K562 (cell line): ENCODE data around the gene BOLL. TPM values are rescaled to one million over a fixed set of nuclear protein-coding genes. Genes with fewer than 3 reads are reported as not detected.

Experiments
- ATAC-seq: fragments of 200-7000 bp; cut with Tn5 transposase; 3 replicates; pipeline ENCODE4 v1.9.1; 2020; ENCODE audit warnings: moderate library complexity
- BruUV-seq: library from RNA; stranded (reverse); fragments of 400-500 nt; replicated peaks from 2 replicates; lab custom pipeline; 2021; lab: Mats Ljungman, UMichigan
- CTCF ChIA-PET: fragments of 300-600 bp; formaldehyde crosslinking; extraction: SDS; loops from one replicate; lab custom pipeline; 2021; ENCODE audit warnings: low intra/inter-chr PET ratio; lab: Yijun Ruan, JAX
- POLR2A ChIA-PET: fragments of 300-600, 350-650 bp; sonication (Branson Sonifier 250); formaldehyde crosslinking; extraction: SDS; loops from one replicate; lab custom pipeline; 2021; ENCODE audit warnings: antibody characterized with exemption, inconsistent platforms; lab: Yijun Ruan, JAX
- DNase-seq, 4 experiments: peaks; one replicate each; pipeline versions ENCODE4 v3.0.0 to v3.0.0-alpha.2; 2011 to 2018; ENCODE audit warnings: low spot score in 3 of 4, mixed read lengths in 3 of 4; ENCODE audit errors: extremely low read depth in 1 of 4
- FAIRE-seq: peaks from 2 replicates; lab custom pipeline; 2011; peaks lifted over from hg19 to GRCh38; lab: Jason Lieb, UNC
- H2AFZ ChIP-seq: 2 replicates; pipeline ENCODE4 v1.6.0; 2011; ENCODE audit warnings: low read depth, low read length, control low read depth, inconsistent platforms
- H3K27ac ChIP-seq: fragments of 200-600 bp; 3 replicates; pipeline ENCODE4 v1.8.0; 2011; ENCODE audit warnings: low read depth, mild to moderate bottlenecking, control low read depth, inconsistent platforms, low read length, moderate library complexity, mixed read lengths; ENCODE audit errors: extremely low read depth
- H3K27me3 ChIP-seq, 2 experiments: fragments of 300-600 bp in 1 of 2; 2 replicates in 1 of 2; 3 replicates in 1 of 2; pipeline versions ENCODE4 v1.6.0 to v1.8.0; 2011; ENCODE audit warnings: inconsistent platforms in 2 of 2, low read length in 2 of 2, mild to moderate bottlenecking in 1 of 2, mixed read lengths in 1 of 2, moderate library complexity in 1 of 2; ENCODE audit not compliant: control insufficient read depth in 2 of 2, insufficient read depth in 2 of 2
- H3K36me3 ChIP-seq: fragments of 300-600 bp; 3 replicates; pipeline ENCODE4 v1.8.0; 2011; ENCODE audit warnings: mild to moderate bottlenecking, low read length, inconsistent platforms; ENCODE audit not compliant: control insufficient read depth, insufficient read depth
- H3K4me1 ChIP-seq, 2 experiments: fragments of 200-600 bp in 1 of 2; replicated peaks in 1 of 2; 2 replicates in 1 of 2; 3 replicates in 1 of 2; pipeline versions ENCODE4 v1.5.1 to v1.8.0; 2011; ENCODE audit warnings: inconsistent platforms in 2 of 2, low read length in 2 of 2, mild to moderate bottlenecking in 1 of 2, mixed read lengths in 1 of 2, moderate library complexity in 1 of 2; ENCODE audit not compliant: control insufficient read depth in 2 of 2, insufficient read depth in 2 of 2
- H3K4me2 ChIP-seq: 2 replicates; pipeline ENCODE4 v1.6.1; 2011; ENCODE audit warnings: low read length, control low read depth, inconsistent platforms, mixed read lengths; ENCODE audit not compliant: insufficient read depth
- H3K4me3 ChIP-seq: fragments of 200-600 bp; sonication (generic), shearing (Covaris generic); 2 replicates; pipeline ENCODE4 v1.5.1; 2016; ENCODE audit warnings: control low read depth, inconsistent platforms
- H3K79me2 ChIP-seq: fragments of 200-600 bp; 3 replicates; pipeline ENCODE4 v1.8.0; 2011; ENCODE audit warnings: low read length, inconsistent platforms; ENCODE audit not compliant: control insufficient read depth, insufficient read depth
- H3K9ac ChIP-seq, 2 experiments: 2 replicates each; pipeline versions ENCODE4 v1.6.0 to v1.6.1; 2011; ENCODE audit warnings: low read depth in 2 of 2, low read length in 2 of 2, control low read depth in 1 of 2, inconsistent platforms in 1 of 2, mild to moderate bottlenecking in 1 of 2, mixed read lengths in 1 of 2; ENCODE audit not compliant: insufficient read depth in 1 of 2
- H3K9me1 ChIP-seq: one replicate; pipeline ENCODE4 v1.6.0; 2011; ENCODE audit warnings: inconsistent platforms, mild to moderate bottlenecking, low read length, moderate library complexity; ENCODE audit not compliant: control insufficient read depth, insufficient read depth
- H3K9me3 ChIP-seq: replicated peaks from 2 replicates; pipeline ENCODE4 v1.5.1; 2011; ENCODE audit warnings: low read depth, low read length, inconsistent platforms; ENCODE audit not compliant: control insufficient read depth, insufficient read depth
- H4K20me1 ChIP-seq: replicated peaks from 2 replicates; pipeline ENCODE4 v1.6.1; 2011; ENCODE audit warnings: low read length, inconsistent platforms, mixed read lengths; ENCODE audit not compliant: control insufficient read depth, insufficient read depth
- ATF7 ChIP-seq: fragments of 450-650 bp; IDR thresholded peaks from 2 replicates; pipeline ENCODE4 v1.7.1; 2014; ENCODE audit warnings: mild to moderate bottlenecking, moderate library complexity
- BHLHE40 ChIP-seq: IDR thresholded peaks from 2 replicates; pipeline ENCODE4 v1.6.1; 2011; ENCODE audit warnings: low read length, improper control_type of control experiment
- CBX5 ChIP-seq: IDR thresholded peaks from 2 replicates; pipeline ENCODE4 v1.6.1; 2014; ENCODE audit warnings: low read depth, borderline replicate concordance
- CREM ChIP-seq: IDR thresholded peaks from 2 replicates; pipeline ENCODE4 v1.6.1; 2014; ENCODE audit warnings: antibody characterized with exemption, low read depth
- EGR1 ChIP-seq: fragments of 450-650 bp; conservative IDR thresholded peaks from 2 replicates; pipeline ENCODE4 v1.6.1; 2017; ENCODE audit warnings: mild to moderate bottlenecking
- EP400 ChIP-seq: fragments of 450-650 bp; IDR thresholded peaks from 2 replicates; pipeline ENCODE4 v1.6.1; 2017; ENCODE audit warnings: antibody characterized with exemption, mild to moderate bottlenecking, moderate library complexity
- MNT ChIP-seq, 2 experiments: fragments of 450-650 bp; conservative IDR thresholded peaks; 2 replicates each; pipeline ENCODE4 v1.6.1; 2017; ENCODE audit warnings: mild to moderate bottlenecking in 2 of 2, moderate library complexity in 2 of 2
- MXD1 ChIP-seq: fragments of 250-450 bp; sonication (Bioruptor Pico); IDR thresholded peaks from 2 replicates; pipeline ENCODE4 v1.8.0; 2021; ENCODE audit warnings: borderline replicate concordance, mild to moderate bottlenecking, moderate library complexity; ENCODE audit not compliant: poor library complexity, severe bottlenecking
- NONO ChIP-seq, 2 experiments: fragments of 200-400 bp in 1 of 2; fragments of 450-650 bp in 1 of 2; formaldehyde crosslinking in 1 of 2; IDR thresholded peaks; 2 replicates each; pipeline ENCODE4 v1.6.1; 2017; ENCODE audit warnings: low read depth in 2 of 2, mild to moderate bottlenecking in 2 of 2, moderate library complexity in 2 of 2, low read length in 1 of 2
- USF1 ChIP-seq: sonication (generic); formaldehyde crosslinking; IDR thresholded peaks from 2 replicates; pipeline ENCODE4 v1.9.0; 2022; ENCODE audit warnings: mild to moderate bottlenecking, missing genetic modification reagents
- ZFP91 ChIP-seq: sonication (generic); formaldehyde crosslinking; IDR thresholded peaks from 2 replicates; pipeline ENCODE4 v1.8.0; 2022; ENCODE audit warnings: mild to moderate bottlenecking, missing genetic modification reagents
- ZNF175 ChIP-seq: fragments of 200-800 bp; sonication (Bioruptor generic); IDR thresholded peaks from 2 replicates; pipeline ENCODE4 v1.6.1; 2016; ENCODE audit warnings: low read depth, mild to moderate bottlenecking, missing genetic modification characterization, missing compliant biosample characterization
- ZNF354B ChIP-seq: fragments of 250-450 bp; sonication (Bioruptor Pico); IDR thresholded peaks from 2 replicates; pipeline ENCODE4 v1.4.0; 2020
- ZNF740 ChIP-seq, 3 experiments: fragments of 200-800 bp in 1 of 3; sonication (Bioruptor generic) in 1 of 3; sonication (generic) in 1 of 3; formaldehyde crosslinking in 1 of 3; IDR thresholded peaks; 2 replicates each; pipeline versions ENCODE4 v1.6.1 to v1.8.0; 2016 to 2022; ENCODE audit warnings: mild to moderate bottlenecking in 2 of 3, missing compliant biosample characterization in 2 of 3, missing genetic modification characterization in 2 of 3, missing genetic modification reagents in 1 of 3
- WGBS: fragments of 100-300 bp; shearing (Covaris generic); methylation state at CpG from one replicate; pipeline ENCODE4 v1.1.6; 2016; ENCODE audit warnings: low coverage, mixed read lengths; ENCODE audit not compliant: insufficient coverage; ENCODE audit errors: missing lambda C conversion rate; 5-methylcytosine and 5-hydroxymethylcytosine counted together
- in situ Hi-C: fragments of 300-500 bp; cut with MboI; formaldehyde crosslinking; loops from 4 replicates; pipeline ENCODE4 v1.15.0; 2018; ENCODE audit warnings: inconsistent platforms, mixed read lengths
- intact Hi-C: fragments of 100-400 bp; cut with micrococcal nuclease; formaldehyde crosslinking; loops from 2 replicates; pipeline ENCODE4 v1.14.2; 2022
- polyA plus RNA-seq, 8 experiments: library from polyadenylated mRNA; depleted of rRNA in 4 of 8; stranded (reverse) in 5 of 8; unstranded in 3 of 8; fragments of >200 nt; fragmentation: Nextera tagmentation in 2 of 8; fragmentation: Illumina TruSeq in 1 of 8; extraction: Ambion mirVana in 2 of 8; extraction: Trizol in 1 of 8; gene quantifications; 2 replicates each; pipeline versions ENCODE4 v1.2.1 to v1.2.3, GENCODE V29; 2011 to 2014; ENCODE audit warnings: inconsistent platforms in 1 of 8, missing spikeins in 1 of 8
- total RNA-seq, 7 experiments: library from RNA; depleted of rRNA in 6 of 7; stranded (reverse); fragments of >200 nt in 6 of 7; fragmentation: Illumina TruSeq in 2 of 7; extraction: Trizol in 2 of 7; gene quantifications; 2 replicates each; pipeline versions ENCODE4 v1.2.1 to v1.2.3, GENCODE V29; 2011 to 2021; ENCODE audit warnings: low replicate concordance in 1 of 7

The BOLL gene
- total and polyA plus RNA-seq, 9 of the 15 experiments (the other 6 are each of a cell fraction or from before 2014, with no cell fraction given), result 0.11 to 0.55 (median 0.19) TPM; not detected in 1

GRCh38 chr2:197705121-197705911 lies 79.8 kb downstream of the BOLL start, which contains the start of gene MARS2:
Gene MARS2, plus strand, starts transcription at chr2:197705369. Its CDS starts 37 bp downstream, at chr2:197705406.
- Histone ChIP-seq H3K9me1 (no peaks in the 10 kb centered on the region), H3K4me1 (peaks cover 5 to 12% of the 10 kb centered on the region in 2 experiments; a peak in 4 of 5 replicates), H3K9ac (peak within 1 kb of the TSS; percentile 72 to 95), H3K9me3 (no peaks in the 10 kb centered on the region), H3K27me3 (no peaks in the 10 kb centered on the region), H3K27ac (peak within 1 kb of the TSS; percentile 72), H2AFZ (peak within 1 kb of the TSS; percentile 96), H3K4me3 (peak within 1 kb of the TSS; percentile 88), H3K4me2 (peak within 1 kb of the TSS; percentile 85), H3K79me2 (peaks cover 49% of the 10 kb centered on the region), H4K20me1 (peaks cover 14% of the 10 kb centered on the region), H3K36me3 (peaks cover 28% of the 10 kb centered on the region)
- TSS peak; percentile 50 for BruUV-seq
- FAIRE-seq (peak; percentile 11), ATAC-seq (peak; percentile 87), DNase-seq (peak; percentile 87 to 93 (median 90))
- ChIA-PET CTCF (interaction anchor here (0.6 kb wide), 1 partner anchor 72 kb away, joined by 3 read pairs; no protein-coding TSS in a partner anchor), POLR2A (interaction anchor here (0.6 to 0.9 kb wide), 4 partner anchors 10 to 1187 kb away, joined by 3 to 4 read pairs (median 3); no protein-coding TSS in a partner anchor)
- intact Hi-C loops (loop anchor here (5.0 to 10.0 kb wide), 4 partner anchors 208 to 429 kb away; partner anchors contain the start of gene HSPD1), in situ Hi-C loops (no loop called here)
- WGBS, result under 1% methylated on average over 28 of the region's 86 CpGs
- TF ChIP-seq USF1 (CRISPR knock-in tag), result peak; percentile 76
- peak; percentile 65; the same call in 1 of the 2 replicates for TF ChIP-seq CREM
- no peak for TF ChIP-seq ZFP91 (CRISPR knock-in tag)
- TF ChIP-seq NONO (IDR thresholded peaks at IDR 0.05; ENCODE audit: low read depth in 2 of 2, low read length in 1 of 2), result no peak
- TF ChIP-seq BHLHE40, result peak; percentile 92
- TF ChIP-seq ATF7, result 0 out of 2 replicates have a peak, but pooled peaks have one; percentile 46
- peak; percentile 50 for TF ChIP-seq EGR1
- TF ChIP-seq EP400, result peak; percentile 85
- TF ChIP-seq ZNF354B, result no peak
- no peak for TF ChIP-seq CBX5
- TF ChIP-seq MNT (conservative IDR thresholded peaks at IDR 0.05), result peak; percentile 92 to 97
- 0 out of 2 replicates have a peak, but pooled peaks have one; percentile 49 for TF ChIP-seq ZNF175 (CRISPR knock-in tag)
- TF ChIP-seq ZNF740 (CRISPR knock-in tag; IDR thresholded peaks at IDR 0.05), result 0 out of 2 replicates have a peak, but pooled peaks have one; percentile 34
- no peak for TF ChIP-seq ZNF740 (tag; IDR thresholded peaks at IDR 0.05)
- TF ChIP-seq MXD1 (CRISPR knock-in tag), result peak; percentile 84
